IMR-90 (cell line): ENCODE data around the gene PITPNC1. TPM values are rescaled to one million over a fixed set of nuclear protein-coding genes. Genes with fewer than 3 reads are reported as not detected.

Source experiments
- ATAC-seq: fragments of 200-7000 bp; cut with Tn5 transposase; 2 replicates; pipeline ENCODE4 v1.9.1; 2020; ENCODE audit warnings: low read depth, mild to moderate bottlenecking, moderate library complexity
- BruUV-seq: library from RNA; stranded (reverse); fragments of 400-500 nt; replicated peaks from 2 replicates; lab custom pipeline; 2021; lab: Mats Ljungman, UMichigan
- CTCF ChIA-PET: fragments of 300-600 bp; formaldehyde crosslinking; extraction: SDS; loops from one replicate; lab custom pipeline; 2021; ENCODE audit warnings: antibody characterized with exemption; lab: Yijun Ruan, JAX
- POLR2A ChIA-PET: fragments of 300-600 bp; sonication (Branson Sonifier 250); formaldehyde crosslinking; loops from one replicate; lab custom pipeline; 2022; ENCODE audit warnings: antibody characterized with exemption; ENCODE audit not compliant: unreplicated experiment; lab: Charles Lee
- DNase-seq: peaks from one replicate; pipeline ENCODE4 v3.0.0; 2013
- H2AFZ ChIP-seq: replicated peaks from 2 replicates; pipeline ENCODE3; 2013; ENCODE audit warnings: low read length, mild to moderate bottlenecking; ENCODE audit not compliant: poor library complexity
- H2AK5ac ChIP-seq: 2 replicates; pipeline ENCODE4 v1.6.1; 2013; ENCODE audit warnings: low read depth, low read length, inconsistent platforms
- H2AK9ac ChIP-seq: replicated peaks from 2 replicates; pipeline ENCODE3; 2013; ENCODE audit warnings: mild to moderate bottlenecking, low read depth, low read length, moderate library complexity; ENCODE audit not compliant: poor library complexity
- H2BK120ac ChIP-seq: 2 replicates; pipeline ENCODE4 v1.6.1; 2013; ENCODE audit warnings: low read depth, low read length, inconsistent platforms
- H2BK15ac ChIP-seq: 3 replicates; pipeline ENCODE4 v1.6.1; 2013; ENCODE audit warnings: low read depth, low read length, inconsistent platforms
- H2BK20ac ChIP-seq: 2 replicates; pipeline ENCODE4 v1.6.1; 2013; ENCODE audit warnings: low read depth, mild to moderate bottlenecking, inconsistent platforms, low read length, moderate library complexity
- H2BK5ac ChIP-seq: 2 replicates; pipeline ENCODE4 v1.6.1; 2013; ENCODE audit warnings: mild to moderate bottlenecking, low read depth, low read length, inconsistent platforms; ENCODE audit not compliant: poor library complexity, severe bottlenecking
- H3K14ac ChIP-seq: replicated peaks from 2 replicates; pipeline ENCODE4 v1.6.1; 2013; ENCODE audit warnings: low read depth, low read length, inconsistent platforms
- H3K18ac ChIP-seq: 2 replicates; pipeline ENCODE4 v1.6.1; 2013; ENCODE audit warnings: low read depth, low read length, control low read depth
- H3K23ac ChIP-seq: 2 replicates; pipeline ENCODE4 v1.6.1; 2013; ENCODE audit warnings: low read depth, low read length, inconsistent platforms
- H3K27ac ChIP-seq: 2 replicates; pipeline ENCODE4 v1.5.1; 2013; ENCODE audit warnings: mild to moderate bottlenecking, control low read depth, low read length; ENCODE audit not compliant: insufficient read depth
- H3K27me3 ChIP-seq: 2 replicates; pipeline ENCODE4 v1.6.1; 2013; ENCODE audit warnings: low read length; ENCODE audit not compliant: control insufficient read depth, insufficient read depth
- H3K36me3 ChIP-seq: 2 replicates; pipeline ENCODE4 v1.6.1; 2013; ENCODE audit warnings: low read length, mixed read lengths; ENCODE audit not compliant: control insufficient read depth, insufficient read depth
- H3K4ac ChIP-seq: 2 replicates; pipeline ENCODE4 v1.6.1; 2013; ENCODE audit warnings: low read depth, low read length, inconsistent platforms
- H3K4me1 ChIP-seq: 2 replicates; pipeline ENCODE4 v1.6.1; 2013; ENCODE audit warnings: low read length, mixed read lengths; ENCODE audit not compliant: control insufficient read depth, insufficient read depth
- H3K4me2 ChIP-seq: 2 replicates; pipeline ENCODE4 v1.6.1; 2013; ENCODE audit warnings: low read depth, mild to moderate bottlenecking, control low read depth, low read length, moderate library complexity
- H3K4me3 ChIP-seq: 2 replicates; pipeline ENCODE4 v1.5.1; 2013; ENCODE audit warnings: low read depth, mild to moderate bottlenecking, control low read depth, low read length, moderate library complexity; ENCODE audit not compliant: insufficient read depth
- H3K56ac ChIP-seq: 2 replicates; pipeline ENCODE4 v1.6.1; 2013; ENCODE audit warnings: low read length, inconsistent platforms; ENCODE audit not compliant: insufficient read depth; ENCODE audit errors: extremely low read depth
- H3K79me1 ChIP-seq, 2 experiments: 2 replicates each; pipeline ENCODE4 v1.6.1; 2013; ENCODE audit warnings: low read length in 2 of 2, inconsistent platforms in 1 of 2, low read depth in 1 of 2
- H3K9ac ChIP-seq: 2 replicates; pipeline ENCODE4 v1.6.1; 2013; ENCODE audit warnings: low read depth, low read length, control low read depth
- H3K9me1 ChIP-seq: 2 replicates; pipeline ENCODE4 v1.6.1; 2013; ENCODE audit warnings: low read length, inconsistent platforms; ENCODE audit not compliant: insufficient read depth
- H3K9me3 ChIP-seq: 2 replicates; pipeline ENCODE4 v1.6.1; 2013; ENCODE audit warnings: low read length; ENCODE audit not compliant: control insufficient read depth, insufficient read depth
- H4K20me1 ChIP-seq: 2 replicates; pipeline ENCODE4 v1.6.1; 2013; ENCODE audit warnings: low read length, inconsistent platforms; ENCODE audit not compliant: insufficient read depth
- H4K5ac ChIP-seq: 2 replicates; pipeline ENCODE4 v1.6.1; 2013; ENCODE audit warnings: mild to moderate bottlenecking, low read depth, low read length, control low read depth
- H4K8ac ChIP-seq, 2 experiments: 2 replicates each; pipeline ENCODE4 v1.6.1; 2013; ENCODE audit warnings: low read depth in 2 of 2, low read length in 2 of 2, control low read depth in 1 of 2, inconsistent platforms in 1 of 2
- H4K91ac ChIP-seq: 2 replicates; pipeline ENCODE4 v1.6.1; 2013; ENCODE audit warnings: low read depth, low read length, inconsistent platforms; ENCODE audit not compliant: insufficient read depth
- CHD1 ChIP-seq: IDR thresholded peaks from 2 replicates; pipeline ENCODE4 v1.6.1; 2012; ENCODE audit warnings: low read depth, low read length, improper control_type of control experiment
- SMC3 ChIP-seq: fragments of 150-350 bp; IDR thresholded peaks from 2 replicates; pipeline ENCODE4 v1.6.1; 2016; ENCODE audit warnings: low read depth, mild to moderate bottlenecking, antibody characterized with exemption, low read length, moderate library complexity
- WGBS, 2 experiments: methylation state at CpG; one replicate each; pipeline versions ENCODE4 v1.1.5 to v1.1.7; 2013; ENCODE audit warnings: missing lambda C conversion rate in 2 of 2; ENCODE audit not compliant: insufficient read length in 1 of 2; ENCODE audit errors: extremely low coverage in 2 of 2; 5-methylcytosine and 5-hydroxymethylcytosine counted together
- dilution Hi-C: fragments of 300-500 bp; cut with HindIII; formaldehyde crosslinking; loops from one replicate; pipeline ENCODE4 v1.14.3; 2018; ENCODE audit warnings: low sequenced_read_pairs; ENCODE audit not compliant: unreplicated experiment
- in situ Hi-C: fragments of 300-500 bp; cut with MboI; formaldehyde crosslinking; loops from 3 replicates; pipeline ENCODE4 v1.14.3; 2019; ENCODE audit warnings: low sequenced_read_pairs, inconsistent platforms, mixed read lengths
- intact Hi-C: fragments of 100-400 bp; cut with micrococcal nuclease; formaldehyde crosslinking; loops from 2 replicates; pipeline ENCODE4 v1.10.0; 2022
- polyA plus RNA-seq, 3 experiments: library from polyadenylated mRNA; depleted of rRNA; stranded (reverse); fragments of >200 nt; gene quantifications; 2 replicates each; pipeline ENCODE4 v1.2.3, GENCODE V29; 2012; ENCODE audit warnings: low replicate concordance in 1 of 3
- total RNA-seq: library from RNA; depleted of rRNA; stranded (reverse); fragments of >200 nt; gene quantifications from 2 replicates; pipeline ENCODE4 v1.2.3, GENCODE V29; 2012

The PITPNC1 gene
- total and polyA plus RNA-seq, 2 of the 4 experiments (the other 2 are of a cell fraction) = 4.1 TPM

DNA sequence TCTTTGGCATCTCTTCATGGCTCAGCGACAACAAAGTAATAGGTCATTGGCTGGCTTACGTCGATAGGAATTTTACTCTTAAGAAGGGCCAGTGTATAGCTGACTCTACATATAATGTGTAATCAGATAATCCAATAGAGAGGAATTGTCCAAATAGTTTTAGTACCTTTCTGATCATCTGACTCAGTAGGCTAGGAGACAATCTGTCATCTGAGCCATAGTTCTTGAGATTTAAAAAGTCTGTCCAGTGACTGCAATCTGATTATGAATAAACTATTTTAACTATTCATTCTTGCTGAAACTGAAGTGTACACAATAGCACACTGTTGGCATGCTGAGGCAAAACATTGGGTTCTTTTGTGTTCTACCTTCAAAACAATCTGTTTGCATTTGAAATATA lies 319.3 kb downstream of the PITPNC1 start:
- no peak overlapping the region for H4K8ac ChIP-seq
- DNase-seq (peak; percentile 5), ATAC-seq (peak; percentile 37)
- TF ChIP-seq SMC3 = no peak
- TF ChIP-seq CHD1 = no peak
- in situ Hi-C loops = no loop called here
- no peaks in the 10 kb centered on the region; the same call in none of the 2 replicates for H3K4me1 ChIP-seq
- no peak overlapping the region for H2AK5ac ChIP-seq
- H3K27me3 ChIP-seq = no peaks in the 10 kb centered on the region
- H3K4me3 ChIP-seq = no peak overlapping the region
- no peak overlapping the region for H4K91ac ChIP-seq
- WGBS, 2 experiments = no CpG with 5 or more reads among the region's 3 CpGs
- intact Hi-C loops = no loop called here
- no peak overlapping the region for H3K4ac ChIP-seq
- no peak overlapping the region for H2AFZ ChIP-seq
- no peak overlapping the region for H2BK5ac ChIP-seq
- no peak overlapping the region for H3K56ac ChIP-seq
- BruUV-seq = no TSS peak
- H3K14ac ChIP-seq = no peak overlapping the region
- no peak overlapping the region for H2AK9ac ChIP-seq
- no peak overlapping the region for H3K9ac ChIP-seq
- H3K79me1 ChIP-seq = no peaks in the 10 kb centered on the region
- H2BK120ac ChIP-seq = no peak overlapping the region
- POLR2A ChIA-PET = no interaction called here
- H3K4me2 ChIP-seq = no peak overlapping the region
- CTCF ChIA-PET = interaction anchor here (0.6 kb wide), 1 partner anchor 8 kb away, joined by 5 read pairs; no protein-coding TSS in a partner anchor
- H3K18ac ChIP-seq = no peak overlapping the region
- H3K36me3 ChIP-seq = no peaks in the 10 kb centered on the region
- H3K23ac ChIP-seq = no peak overlapping the region
- dilution Hi-C loops = no loop called here
- H4K20me1 ChIP-seq = no peaks in the 10 kb centered on the region
- H4K5ac ChIP-seq = no peak overlapping the region
- no peak overlapping the region for H3K27ac ChIP-seq
- no peak overlapping the region for H2BK15ac ChIP-seq
- H3K9me1 ChIP-seq = no peaks in the 10 kb centered on the region
- no peaks in the 10 kb centered on the region for H3K9me3 ChIP-seq
- no peak overlapping the region for H2BK20ac ChIP-seq
